ENCODE results near the gene PAX7.

Gene PAX7

GRCh38 chr1:18619467-18619835 is 11.2 kb upstream of the PAX7 start:
- DNase-seq: no peak

GRCh38 chr1:18628511-18628910 is 2.1 kb upstream of the PAX7 start:
- no peak for DNase-seq

- no peak for DNase-seq
Observed at GRCh38 chr1:18629659-18630510, 761 bp upstream of the PAX7 start.

- DNase-seq: no peak
Observed at GRCh38 chr1:18631496-18632217, 1.0 kb downstream of the PAX7 start.

- no peak for DNase-seq
Observed at GRCh38 chr1:18632218-18632588, 1.6 kb downstream of the PAX7 start.

GRCh38 chr1:18632783-18633421 is 2.3 kb downstream of the PAX7 start:
- DNase-seq: no peak

GRCh38 chr1:18633422-18634155 is 2.9 kb downstream of the PAX7 start:
- no peak for DNase-seq

- DNase-seq: no peak
Observed at GRCh38 chr1:18634276-18634675, 3.6 kb downstream of the PAX7 start.

GRCh38 chr1:18635070-18635577 is 4.5 kb downstream of the PAX7 start:
- DNase-seq: no peak

GRCh38 chr1:18635891-18636595 is 5.4 kb downstream of the PAX7 start:
- no peak for DNase-seq

GRCh38 chr1:18636596-18637508 is 6.2 kb downstream of the PAX7 start:
- DNase-seq: no peak

- no peak for DNase-seq
Observed at GRCh38 chr1:18637511-18637960, 6.9 kb downstream of the PAX7 start.

GRCh38 chr1:18637962-18638834 is 7.6 kb downstream of the PAX7 start:
- no peak for DNase-seq

GRCh38 chr1:18638835-18639364 is 8.3 kb downstream of the PAX7 start:
- DNase-seq: no peak

- DNase-seq: no peak
Observed at GRCh38 chr1:18639368-18640055, 8.9 kb downstream of the PAX7 start.

GRCh38 chr1:18640228-18641004 is 9.8 kb downstream of the PAX7 start:
- no peak for DNase-seq

- no peak for DNase-seq
Observed at GRCh38 chr1:18641005-18641941, 10.6 kb downstream of the PAX7 start.

Measured in amniotic stem cell (primary cell).